SK-N-SH (cell line): ENCODE measurements around the gene OR2T34. TPM values are rescaled to one million over a fixed set of nuclear protein-coding genes. Genes with fewer than 3 reads are reported as not detected.

ENCODE experiments used
- CTCF ChIA-PET: fragments of 300-600, 350-600 bp; formaldehyde crosslinking; extraction: SDS; loops from one replicate; lab custom pipeline; 2021; lab: Yijun Ruan, JAX
- POLR2A ChIA-PET: fragments of 350-600 bp; sonication (Branson Sonifier 250); formaldehyde crosslinking; extraction: SDS; loops from one replicate; lab custom pipeline; 2020; ENCODE audit warnings: antibody characterized with exemption, inconsistent platforms; lab: Yijun Ruan, JAX
- DNase-seq: peaks from one replicate; pipeline ENCODE4 v3.0.0; 2012
- H2AFZ ChIP-seq: fragments of 200-600 bp; sonication (generic); 2 replicates; pipeline ENCODE4 v1.8.1; 2016; ENCODE audit warnings: antibody characterized with exemption, mild to moderate bottlenecking, low read depth
- H3F3A ChIP-seq: fragments of 200-600 bp; sonication (generic); replicated peaks from 2 replicates; pipeline ENCODE3; 2016; ENCODE audit warnings: antibody characterized with exemption, mild to moderate bottlenecking; ENCODE audit not compliant: insufficient read depth
- H3K27ac ChIP-seq, 2 experiments: fragments of 200-500 bp in 1 of 2; fragments of 200-600 bp in 1 of 2; sonication (Bioruptor generic) in 1 of 2; sonication (generic), shearing (Covaris generic) in 1 of 2; 2 replicates each; pipeline versions ENCODE4 v1.5.1 to v1.6.1; 2014 to 2016; ENCODE audit warnings: low read depth in 2 of 2, inconsistent platforms in 1 of 2, low read length in 1 of 2, mild to moderate bottlenecking in 1 of 2, mixed read lengths in 1 of 2
- H3K27me3 ChIP-seq: fragments of 200-600 bp; sonication (generic), shearing (Covaris generic); 2 replicates; pipeline ENCODE4 v1.6.1; 2016; ENCODE audit warnings: mixed run types; ENCODE audit not compliant: insufficient read depth
- H3K36me3 ChIP-seq, 2 experiments: fragments of 200-500 bp in 1 of 2; fragments of 200-600 bp in 1 of 2; sonication (Bioruptor generic) in 1 of 2; sonication (generic) in 1 of 2; replicated peaks in 1 of 2; 2 replicates each; pipeline versions ENCODE3 to v1.5.1; 2014 to 2016; ENCODE audit warnings: low read length in 1 of 2, mild to moderate bottlenecking in 1 of 2; ENCODE audit not compliant: insufficient read depth in 2 of 2, control insufficient read depth in 1 of 2
- H3K4me1 ChIP-seq, 2 experiments: fragments of 200-500 bp in 1 of 2; fragments of 200-600 bp in 1 of 2; sonication (Bioruptor generic) in 1 of 2; sonication (generic), shearing (Covaris generic) in 1 of 2; 2 replicates each; pipeline versions ENCODE4 v1.5.1 to v1.6.1; 2014 to 2016; ENCODE audit warnings: low read depth in 1 of 2, low read length in 1 of 2, mixed run types in 1 of 2; ENCODE audit not compliant: insufficient read depth in 2 of 2, control insufficient read depth in 1 of 2
- H3K4me2 ChIP-seq: fragments of 200-600 bp; sonication (generic), shearing (Covaris generic); 2 replicates; pipeline ENCODE4 v1.6.1; 2017; ENCODE audit warnings: mixed run types
- H3K4me3 ChIP-seq, 2 experiments: fragments of 200-500 bp in 1 of 2; fragments of 200-600 bp in 1 of 2; sonication (Bioruptor generic) in 1 of 2; sonication (generic), shearing (Covaris generic) in 1 of 2; 2 replicates each; pipeline versions ENCODE4 v1.5.1 to v1.8.1; 2014 to 2016; ENCODE audit warnings: low read depth in 2 of 2, inconsistent platforms in 1 of 2, low read length in 1 of 2, mild to moderate bottlenecking in 1 of 2, mixed read lengths in 1 of 2, moderate library complexity in 1 of 2
- H3K79me2 ChIP-seq: fragments of 200-600 bp; sonication (generic); 2 replicates; pipeline ENCODE4 v1.8.1; 2017; ENCODE audit warnings: mild to moderate bottlenecking; ENCODE audit not compliant: insufficient read depth
- H3K9ac ChIP-seq: fragments of 200-600 bp; sonication (generic); 2 replicates; pipeline ENCODE4 v1.6.1; 2017; ENCODE audit warnings: mixed run types
- H3K9me2 ChIP-seq: fragments of 200-600 bp; sonication (generic); 2 replicates; pipeline ENCODE4 v1.6.1; 2017; ENCODE audit warnings: mixed run types
- H3K9me3 ChIP-seq: fragments of 200-600 bp; sonication (generic); 2 replicates; pipeline ENCODE4 v1.6.1; 2017; ENCODE audit warnings: mixed run types, mild to moderate bottlenecking, moderate library complexity
- H4K20me1 ChIP-seq: fragments of 200-600 bp; sonication (generic); 2 replicates; pipeline ENCODE4 v1.6.1; 2017; ENCODE audit warnings: mild to moderate bottlenecking, mixed run types; ENCODE audit not compliant: insufficient read depth
- CTCF ChIP-seq: fragments of 200-600 bp; sonication (generic); IDR thresholded peaks from 2 replicates; pipeline ENCODE4 v1.6.1; 2017; ENCODE audit warnings: antibody characterized with exemption, mild to moderate bottlenecking, moderate library complexity
- FOXM1 ChIP-seq: IDR thresholded peaks from 2 replicates; pipeline ENCODE4 v1.4.0; 2012; ENCODE audit warnings: low read depth, mild to moderate bottlenecking
- GATA2 ChIP-seq: sonication (generic); formaldehyde crosslinking; IDR thresholded peaks from 2 replicates; pipeline ENCODE4 v1.5.0; 2020; ENCODE audit warnings: mild to moderate bottlenecking, missing genetic modification reagents
- JUND ChIP-seq: IDR thresholded peaks from 2 replicates; pipeline ENCODE4 v1.4.0; 2012
- PBX3 ChIP-seq: IDR thresholded peaks from 2 replicates; pipeline ENCODE4; 2012
- REST ChIP-seq: IDR thresholded peaks from 2 replicates; pipeline ENCODE4 v1.6.1; 2012; ENCODE audit warnings: mild to moderate bottlenecking, low read depth, low read length, moderate library complexity
- RXRA ChIP-seq: IDR thresholded peaks from 2 replicates; pipeline ENCODE4 v1.4.0; 2012; ENCODE audit warnings: low read depth, mild to moderate bottlenecking, borderline replicate concordance
- USF2 ChIP-seq: fragments of 150-350 bp; IDR thresholded peaks from 2 replicates; pipeline ENCODE4 v1.6.1; 2017; ENCODE audit warnings: antibody characterized with exemption, low read length, low read depth, borderline replicate concordance
- YY1 ChIP-seq: IDR thresholded peaks from 2 replicates; pipeline ENCODE4 v1.4.0; 2012; ENCODE audit warnings: low read depth, mild to moderate bottlenecking
- ZBTB33 ChIP-seq: IDR thresholded peaks from 2 replicates; pipeline ENCODE4 v1.4.0; 2012; ENCODE audit warnings: low read depth, borderline replicate concordance
- WGBS: methylation state at CpG from one replicate; pipeline ENCODE4 v1.1.6; 2017; ENCODE audit warnings: low lambda C conversion rate; 5-methylcytosine and 5-hydroxymethylcytosine counted together
- polyA plus RNA-seq, 3 experiments: library from polyadenylated mRNA; depleted of rRNA; stranded (reverse); fragments of >200 nt; gene quantifications; 2 replicates each; pipeline ENCODE4 v1.2.3, GENCODE V29; 2012

The OR2T34 gene
- polyA plus RNA-seq, 1 of the 3 experiments (the other 2 are of a cell fraction) = not detected

- no peak for TF ChIP-seq REST
- TF ChIP-seq GATA2 (CRISPR knock-in tag) = no peak
- TF ChIP-seq CTCF = no peak
- TF ChIP-seq USF2 = no peak
These were observed 43.6 kb upstream of the OR2T34 start (continued) for GRCh38 chr1:248618119-248618518.

GRCh38 chr1:248613742-248614141 lies 39.2 kb upstream of the OR2T34 start:
- DNase-seq = no peak
- Histone ChIP-seq H3K4me2 (no peak overlapping the region), H3K9me3 (no peaks in the 10 kb centered on the region), H3F3A (no peaks in the 10 kb centered on the region), H3K27ac (no peak overlapping the region), H3K4me3 (no peak overlapping the region), H3K4me1 (no peaks in the 10 kb centered on the region), H4K20me1 (no peaks in the 10 kb centered on the region), H2AFZ (no peak overlapping the region), H3K9ac (no peak overlapping the region), H3K27me3 (peaks cover 13% of the 10 kb centered on the region; the same call in 1 of the 2 replicates), H3K9me2 (no peaks in the 10 kb centered on the region), H3K36me3 (no peaks in the 10 kb centered on the region), H3K79me2 (no peaks in the 10 kb centered on the region)
- WGBS = 3% methylated on average over 1 of the region's 1 CpG
- POLR2A ChIA-PET = no interaction called here
- CTCF ChIA-PET = interaction anchor here (2.3 to 4.9 kb wide), 2 partner anchors 9 to 193 kb away, joined by 11 to 29 read pairs; no protein-coding TSS in a partner anchor
- TF ChIP-seq YY1 (no peak), JUND (no peak), USF2 (no peak), PBX3 (no peak), RXRA (no peak), FOXM1 (no peak), ZBTB33 (no peak)
